ENCODE results near the gene WFS1. TPM values are rescaled to one million over a fixed set of nuclear protein-coding genes. Genes with fewer than 3 reads are reported as not detected.
A peak's percentile ranks its signal among the peaks of the same experiment; 100 is the strongest.

WFS1 gene
- total RNA-seq, 2 donors from 2014 or later: 1.1 to 2.6 TPM

DNA sequence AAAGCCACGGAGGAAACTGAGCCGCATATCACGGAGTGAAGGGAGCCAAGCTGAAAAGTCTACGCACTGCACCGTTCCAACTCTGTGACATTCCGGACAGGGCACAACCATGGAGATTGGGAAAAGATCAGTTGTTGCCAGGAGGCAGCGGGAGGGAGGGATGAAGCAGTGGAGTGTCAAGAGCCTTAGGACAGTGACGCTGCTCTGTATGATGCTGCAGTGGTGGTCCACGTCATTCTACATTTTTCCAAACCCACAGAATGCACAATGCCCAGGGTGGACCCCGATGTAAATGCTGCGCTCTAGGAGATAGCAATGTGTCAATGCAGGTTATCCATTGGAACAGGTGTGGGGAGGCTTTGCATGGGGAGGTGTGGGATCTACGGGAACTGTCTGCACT is 7.5 kb upstream of the WFS1 start:
- Mint-ChIP-seq H3K36me3 (ENCODE audit: low read depth) (no peaks in the 10 kb centered on the region), H3K27ac (no peak overlapping the region), H3K9me3 (no peaks in the 10 kb centered on the region), H3K27me3 (peaks cover 21% of the 10 kb centered on the region), H3K4me3 (no peak overlapping the region), H3K4me1 (no peaks in the 10 kb centered on the region)
- no peak for ATAC-seq (replicated peaks)

DNA sequence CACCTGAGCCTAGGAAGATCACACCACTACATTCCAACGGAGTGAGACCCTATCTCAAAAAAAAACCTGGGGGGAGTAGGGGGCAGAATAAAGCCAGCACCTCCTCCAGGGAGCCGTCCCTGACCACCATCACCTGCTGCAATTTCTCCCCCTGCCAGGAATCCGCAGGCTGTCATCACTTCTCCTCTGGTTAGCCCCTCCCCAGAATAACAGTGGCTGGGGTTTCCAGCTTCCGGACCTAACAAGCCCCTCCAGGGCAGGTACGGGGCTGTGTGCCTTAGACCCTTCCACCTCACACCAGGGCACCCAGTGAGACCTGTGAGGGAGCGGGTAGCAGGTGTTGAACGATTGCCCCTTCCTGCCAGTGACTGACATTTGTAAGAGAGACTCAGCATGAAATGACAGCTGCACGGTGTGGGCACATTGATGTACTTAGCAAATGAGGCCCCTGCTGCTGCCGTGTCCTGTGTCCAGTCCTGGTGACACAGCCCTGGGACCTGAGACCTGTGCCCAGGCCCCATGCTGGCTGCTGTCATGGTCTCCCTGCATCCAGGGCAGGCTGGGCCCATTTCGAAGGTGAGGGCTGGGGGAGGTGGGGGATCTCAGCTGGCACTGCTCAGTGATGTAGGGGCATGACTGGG is 6.7 kb upstream of the WFS1 start:
- Mint-ChIP-seq H3K27me3 (peaks cover 15% of the 10 kb centered on the region), H3K4me1 (no peaks in the 10 kb centered on the region), H3K27ac (no peak overlapping the region), H3K9me3 (no peaks in the 10 kb centered on the region), H3K4me3 (no peak overlapping the region), H3K36me3 (ENCODE audit: low read depth) (no peaks in the 10 kb centered on the region)
- no peak for ATAC-seq (replicated peaks)

DNA sequence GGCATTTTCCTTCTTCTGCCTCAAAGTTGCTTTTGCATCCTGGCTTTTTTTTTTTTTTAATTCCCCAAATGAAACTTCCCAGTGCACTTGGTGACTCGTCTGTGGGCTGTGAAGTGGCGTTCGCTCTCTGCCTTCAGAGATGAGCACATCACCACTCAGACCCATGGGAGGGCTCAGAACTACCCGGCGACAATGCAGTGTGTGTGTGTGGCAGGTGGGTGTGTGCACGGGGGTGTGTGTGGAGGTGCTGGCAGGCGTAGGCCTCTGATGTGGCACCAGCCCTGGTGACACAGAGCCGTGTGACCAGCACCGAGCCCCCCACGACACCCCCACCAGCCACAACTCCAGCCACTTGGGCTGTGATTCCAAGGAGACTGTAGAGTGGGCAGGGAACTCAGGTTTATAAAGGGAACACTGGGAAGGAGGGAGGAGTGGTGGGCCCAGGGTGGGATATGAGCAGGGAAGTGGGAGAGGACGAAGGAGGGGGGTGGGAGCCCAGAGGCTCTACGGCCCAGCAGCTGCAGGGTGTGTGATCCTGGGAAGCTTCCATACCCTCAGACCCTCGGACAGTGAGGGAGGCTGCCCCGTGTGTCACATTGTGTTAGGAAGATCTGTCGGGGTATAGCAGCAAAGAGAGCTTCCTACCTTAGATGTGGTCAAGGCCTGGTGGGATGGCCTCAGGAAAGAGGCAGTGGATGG is 6.0 kb upstream of the WFS1 start:
- Mint-ChIP-seq H3K27me3 (peaks cover 15% of the 10 kb centered on the region), H3K4me1 (no peaks in the 10 kb centered on the region), H3K4me3 (no peak overlapping the region), H3K27ac (no peak overlapping the region), H3K9me3 (no peaks in the 10 kb centered on the region), H3K36me3 (ENCODE audit: low read depth) (no peaks in the 10 kb centered on the region)
- ATAC-seq (replicated peaks): no peak

DNA sequence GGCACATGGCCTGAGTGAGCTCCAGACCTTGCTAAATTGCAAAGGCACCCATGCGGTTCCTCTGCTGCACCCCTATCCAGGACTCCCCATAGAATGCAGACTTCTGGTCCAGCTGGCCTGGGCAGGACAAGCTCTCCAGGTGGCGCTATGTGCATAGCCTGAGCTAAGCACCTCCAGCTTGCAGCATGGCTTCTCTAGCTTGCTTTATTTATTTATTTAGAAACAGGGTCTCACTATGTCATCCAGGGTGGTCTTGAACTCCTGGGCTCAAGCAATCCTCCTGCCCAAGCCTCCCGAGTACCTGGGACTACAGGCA is 5.5 kb upstream of the WFS1 start:
- Mint-ChIP-seq H3K36me3 (ENCODE audit: low read depth) (no peaks in the 10 kb centered on the region), H3K9me3 (no peaks in the 10 kb centered on the region), H3K27me3 (peaks cover 15% of the 10 kb centered on the region), H3K4me1 (no peaks in the 10 kb centered on the region), H3K27ac (no peak overlapping the region), H3K4me3 (no peak overlapping the region)
- peak; percentile 52 for ATAC-seq (replicated peaks)

DNA sequence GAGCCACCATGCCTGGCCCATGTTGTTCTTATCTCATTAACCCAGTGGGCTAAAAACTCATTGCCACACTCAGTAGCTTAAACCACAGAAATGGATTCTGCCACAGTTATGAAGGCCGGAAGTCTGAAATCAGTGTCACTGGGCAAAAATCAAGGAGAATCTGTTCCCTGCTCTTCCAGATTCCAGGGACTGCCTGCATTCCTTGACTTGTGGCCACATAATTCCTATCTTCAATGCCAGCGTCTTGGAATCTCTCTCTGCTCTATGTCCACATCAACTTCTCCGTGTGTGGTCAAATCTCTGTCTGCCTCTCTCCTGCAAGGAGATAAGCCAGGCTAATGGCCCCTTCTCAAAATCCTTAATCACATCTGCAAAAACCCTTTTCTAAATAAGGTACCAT is 4.1 kb upstream of the WFS1 start:
- no peak overlapping the region for H3K27ac Mint-ChIP-seq
- H3K9me3 Mint-ChIP-seq: no peaks in the 10 kb centered on the region
- H3K36me3 Mint-ChIP-seq (ENCODE audit: low read depth): no peaks in the 10 kb centered on the region
- no peak for ATAC-seq (replicated peaks)
- no peak overlapping the region for H3K4me3 Mint-ChIP-seq
- no peaks in the 10 kb centered on the region for H3K4me1 Mint-ChIP-seq
- peaks cover 13% of the 10 kb centered on the region for H3K27me3 Mint-ChIP-seq

DNA sequence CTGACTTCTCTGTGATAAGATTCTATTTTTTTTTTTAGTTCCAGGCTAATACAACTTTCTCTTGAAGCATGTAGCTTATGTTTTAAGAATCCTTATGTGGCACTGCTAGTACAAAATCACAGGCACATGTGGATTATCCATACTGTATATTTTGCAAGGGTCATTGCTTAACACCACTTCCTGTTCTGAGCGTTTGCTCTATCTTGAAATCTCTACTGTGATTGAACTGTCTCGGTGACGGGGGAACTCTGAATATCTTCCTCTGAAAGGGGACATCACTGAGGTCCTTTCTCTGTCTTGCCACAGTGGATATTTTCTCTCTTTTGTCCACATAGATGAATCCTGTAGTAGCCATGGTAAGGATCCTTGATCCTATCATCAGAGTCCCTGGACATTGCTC is 2.1 kb upstream of the WFS1 start:
- no peaks in the 10 kb centered on the region for H3K36me3 Mint-ChIP-seq (ENCODE audit: low read depth)
- H3K27me3 Mint-ChIP-seq: no peaks in the 10 kb centered on the region
- H3K4me1 Mint-ChIP-seq: no peaks in the 10 kb centered on the region
- no peak for ATAC-seq (replicated peaks)
- H3K9me3 Mint-ChIP-seq: no peaks in the 10 kb centered on the region
- no peak overlapping the region for H3K4me3 Mint-ChIP-seq
- no peak overlapping the region for H3K27ac Mint-ChIP-seq

DNA sequence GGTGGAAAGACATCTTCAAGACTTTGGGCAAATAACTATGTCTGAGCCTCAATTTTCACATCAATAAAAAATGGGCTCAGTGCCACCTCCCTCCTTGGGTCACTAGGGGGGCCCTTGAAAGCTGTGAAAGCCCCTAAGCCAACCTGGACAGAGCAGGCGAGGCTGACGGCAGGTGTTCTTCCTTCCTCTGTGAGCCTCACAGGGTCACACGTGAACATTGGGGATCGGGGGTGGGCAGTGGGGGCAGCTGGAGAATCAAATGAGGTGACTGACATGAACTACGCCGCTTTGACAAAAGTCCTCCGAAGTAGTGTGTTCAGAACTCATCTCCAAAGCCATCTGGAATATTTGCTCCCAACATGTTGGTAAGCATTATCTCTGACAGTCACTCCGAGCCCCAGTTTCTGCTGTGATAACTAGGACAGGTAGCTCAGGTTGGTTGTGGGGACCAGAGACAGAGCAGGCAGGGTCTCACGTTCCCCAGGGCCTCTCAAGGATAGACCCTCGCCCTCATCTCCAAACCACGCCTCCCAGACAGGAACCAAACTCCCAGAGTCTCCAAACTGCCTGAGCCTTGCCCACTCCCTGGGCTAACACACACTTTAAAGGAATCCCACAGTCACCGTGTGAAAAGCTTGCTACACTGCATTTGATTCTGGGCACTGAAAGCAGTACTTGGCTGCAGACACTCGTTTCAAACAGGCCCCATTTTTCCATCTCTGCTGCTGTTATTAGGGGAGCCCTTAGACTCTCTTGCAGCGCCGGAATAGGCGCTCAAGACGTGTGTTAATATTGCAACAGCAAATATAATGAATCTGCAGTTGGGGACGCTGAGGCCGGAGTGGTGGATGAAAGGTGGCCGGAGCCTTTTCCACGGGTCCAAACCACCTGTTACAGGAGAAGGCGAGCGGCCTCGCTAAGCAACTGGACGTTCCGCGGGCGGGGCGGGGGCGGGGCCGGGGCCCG is 717 bp upstream of the WFS1 start:
- H3K27ac Mint-ChIP-seq: no peak overlapping the region
- ATAC-seq (replicated peaks): peak; percentile 4
- no peaks in the 10 kb centered on the region for H3K9me3 Mint-ChIP-seq
- no peaks in the 10 kb centered on the region for H3K36me3 Mint-ChIP-seq (ENCODE audit: low read depth)
- no peaks in the 10 kb centered on the region for H3K4me1 Mint-ChIP-seq
- H3K4me3 Mint-ChIP-seq: peak overlapping the region; percentile 80
- no peaks in the 10 kb centered on the region for H3K27me3 Mint-ChIP-seq

DNA sequence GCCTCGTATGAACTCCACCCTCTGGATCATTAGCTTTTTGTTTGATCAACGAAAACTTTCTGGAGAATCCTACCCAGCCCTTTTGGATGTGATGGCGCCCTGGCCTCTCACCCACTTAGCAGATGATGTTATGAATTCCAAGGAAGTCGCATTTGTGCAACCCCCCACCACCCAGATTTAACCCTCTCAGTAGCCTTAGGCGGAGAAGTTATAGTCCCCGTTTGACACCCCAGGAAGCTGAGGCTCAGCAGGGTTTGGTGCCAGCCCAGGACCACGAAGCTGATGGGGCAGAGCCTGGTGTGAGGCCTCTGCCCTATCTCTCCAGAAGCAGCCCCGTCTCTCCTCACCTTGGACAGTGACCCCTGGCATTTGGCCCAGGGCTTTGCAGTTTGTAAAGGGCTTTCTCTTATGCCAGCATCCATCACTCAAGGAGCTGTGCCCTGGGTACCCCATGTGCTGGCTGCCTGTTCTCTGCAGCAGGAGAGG is 1.0 kb downstream of the WFS1 start:
- Mint-ChIP-seq H3K4me3 (peak overlapping the region; percentile 67), H3K4me1 (no peaks in the 10 kb centered on the region), H3K27ac (peak overlapping the region; percentile 50), H3K27me3 (no peaks in the 10 kb centered on the region), H3K9me3 (no peaks in the 10 kb centered on the region), H3K36me3 (ENCODE audit: low read depth) (no peaks in the 10 kb centered on the region)
- ATAC-seq (replicated peaks): no peak

DNA sequence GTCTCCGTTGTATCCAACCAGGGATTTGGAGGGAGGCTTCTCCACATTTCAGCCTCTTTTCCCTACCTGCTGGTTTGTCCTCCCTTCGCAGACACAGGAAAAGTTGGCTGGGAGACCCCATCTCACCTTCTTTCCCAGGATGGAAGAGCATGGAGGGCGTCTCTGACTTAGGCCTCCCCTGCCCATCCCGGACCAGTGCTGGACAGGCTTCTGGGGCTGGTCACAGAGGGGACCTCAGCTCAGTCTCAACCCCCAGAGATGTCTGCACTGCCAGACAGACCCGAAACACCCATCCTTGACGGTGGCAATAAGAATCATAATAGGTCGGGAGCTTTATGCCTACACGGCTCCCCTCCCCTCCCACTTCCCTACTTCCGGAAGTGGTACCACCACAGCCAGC is 1.6 kb downstream of the WFS1 start:
- Mint-ChIP-seq H3K4me1 (no peaks in the 10 kb centered on the region), H3K36me3 (ENCODE audit: low read depth) (no peaks in the 10 kb centered on the region), H3K27ac (no peak overlapping the region), H3K4me3 (peak overlapping the region; percentile 67), H3K27me3 (no peaks in the 10 kb centered on the region), H3K9me3 (no peaks in the 10 kb centered on the region)
- ATAC-seq (replicated peaks): no peak

GRCh38 chr4:6271701-6272465 is 2.2 kb downstream of the WFS1 start:
- Mint-ChIP-seq H3K9me3 (no peaks in the 10 kb centered on the region), H3K36me3 (ENCODE audit: low read depth) (no peaks in the 10 kb centered on the region), H3K27ac (no peak overlapping the region), H3K4me3 (peak overlapping the region; percentile 11), H3K27me3 (no peaks in the 10 kb centered on the region), H3K4me1 (no peaks in the 10 kb centered on the region)
- no peak for ATAC-seq (replicated peaks)

DNA sequence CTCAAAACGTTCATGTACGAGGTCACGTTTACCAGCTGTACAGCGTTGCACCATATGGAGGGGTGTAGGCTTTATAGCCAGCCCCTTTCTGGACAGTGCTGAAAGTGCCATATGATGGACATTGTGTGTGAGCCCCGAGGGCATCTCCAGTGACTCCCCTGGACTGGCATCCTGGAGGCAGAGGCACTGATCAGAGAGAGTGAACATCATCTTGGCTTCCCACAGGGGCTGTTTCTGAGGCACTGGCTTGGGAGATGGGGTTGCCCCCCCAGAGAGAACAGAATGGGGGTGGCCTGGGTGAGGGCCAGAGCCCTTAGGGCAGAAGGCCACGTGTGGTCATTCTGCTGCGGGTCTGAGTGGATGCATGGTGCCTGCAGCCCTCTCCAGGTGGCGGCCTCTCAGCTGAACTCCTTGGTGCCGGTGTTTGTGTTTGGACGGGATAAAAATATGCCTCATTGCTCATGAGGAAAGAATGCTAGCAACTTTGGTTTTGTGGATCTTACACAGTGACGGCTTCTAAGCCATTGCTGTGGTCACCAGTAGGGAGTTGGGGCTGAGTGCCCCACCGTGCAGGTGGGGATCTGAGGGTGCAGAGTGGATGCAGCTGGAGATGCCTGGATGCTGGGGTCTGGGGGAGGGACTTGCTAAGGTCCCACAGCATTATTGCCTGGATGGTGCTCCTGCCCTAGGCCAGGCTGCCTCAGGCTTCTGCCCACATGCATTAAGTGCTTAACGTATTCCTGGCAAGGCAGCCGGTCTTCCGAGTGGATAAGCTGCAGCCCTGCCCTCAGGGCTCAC is 3.4 kb downstream of the WFS1 start:
- ATAC-seq (replicated peaks): no peak
- H3K27ac Mint-ChIP-seq: no peak overlapping the region
- H3K4me1 Mint-ChIP-seq: no peaks in the 10 kb centered on the region
- no peaks in the 10 kb centered on the region for H3K9me3 Mint-ChIP-seq
- no peaks in the 10 kb centered on the region for H3K36me3 Mint-ChIP-seq (ENCODE audit: low read depth)
- H3K4me3 Mint-ChIP-seq: no peak overlapping the region
- H3K27me3 Mint-ChIP-seq: no peaks in the 10 kb centered on the region

- Mint-ChIP-seq H3K36me3 (ENCODE audit: low read depth) (no peaks in the 10 kb centered on the region), H3K27me3 (no peaks in the 10 kb centered on the region), H3K27ac (no peak overlapping the region), H3K4me3 (no peak overlapping the region), H3K9me3 (no peaks in the 10 kb centered on the region), H3K4me1 (peaks cover 2% of the 10 kb centered on the region)
- no peak for ATAC-seq (replicated peaks)
These were observed 4.0 kb downstream of the WFS1 start for GRCh38 chr4:6273661-6273990.

- no peak for ATAC-seq (replicated peaks)
- Mint-ChIP-seq H3K4me3 (no peak overlapping the region), H3K4me1 (peaks cover 5% of the 10 kb centered on the region), H3K36me3 (ENCODE audit: low read depth) (no peaks in the 10 kb centered on the region), H3K27me3 (no peaks in the 10 kb centered on the region), H3K9me3 (no peaks in the 10 kb centered on the region), H3K27ac (no peak overlapping the region)
These were observed 5.7 kb downstream of the WFS1 start for GRCh38 chr4:6275351-6275750.
